NB4 (cell line): ENCODE data around the gene TNNC1.
A peak's percentile ranks its signal among the peaks of the same experiment; 100 is the strongest.

Source experiments
- DNase-seq: peaks from one replicate; pipeline ENCODE4 v3.0.0; 2010; ENCODE audit warnings: low read depth
- H3K4me3 ChIP-seq: one replicate; pipeline ENCODE4 v1.5.1; 2011; ENCODE audit warnings: mild to moderate bottlenecking, low read depth, low read length, moderate library complexity
- CTCF ChIP-seq: IDR thresholded peaks from one replicate; pipeline ENCODE4 v1.5.1; 2012; ENCODE audit warnings: low read depth, low read length
- MYC ChIP-seq: IDR thresholded peaks from 2 replicates; pipeline ENCODE4 v1.6.1; 2011; ENCODE audit warnings: low read depth, low read length
- POLR2A ChIP-seq: IDR thresholded peaks from 2 replicates; pipeline ENCODE4 v1.6.1; 2011; ENCODE audit warnings: mild to moderate bottlenecking; ENCODE audit not compliant: insufficient read length; ENCODE audit errors: extremely low read depth
- TF ChIP-seq, protein P1 (sequence below): IDR thresholded peaks from 2 replicates; pipeline ENCODE4 v1.6.1; 2011; ENCODE audit warnings: low read depth, low read length

The TNNC1 gene

DNA sequence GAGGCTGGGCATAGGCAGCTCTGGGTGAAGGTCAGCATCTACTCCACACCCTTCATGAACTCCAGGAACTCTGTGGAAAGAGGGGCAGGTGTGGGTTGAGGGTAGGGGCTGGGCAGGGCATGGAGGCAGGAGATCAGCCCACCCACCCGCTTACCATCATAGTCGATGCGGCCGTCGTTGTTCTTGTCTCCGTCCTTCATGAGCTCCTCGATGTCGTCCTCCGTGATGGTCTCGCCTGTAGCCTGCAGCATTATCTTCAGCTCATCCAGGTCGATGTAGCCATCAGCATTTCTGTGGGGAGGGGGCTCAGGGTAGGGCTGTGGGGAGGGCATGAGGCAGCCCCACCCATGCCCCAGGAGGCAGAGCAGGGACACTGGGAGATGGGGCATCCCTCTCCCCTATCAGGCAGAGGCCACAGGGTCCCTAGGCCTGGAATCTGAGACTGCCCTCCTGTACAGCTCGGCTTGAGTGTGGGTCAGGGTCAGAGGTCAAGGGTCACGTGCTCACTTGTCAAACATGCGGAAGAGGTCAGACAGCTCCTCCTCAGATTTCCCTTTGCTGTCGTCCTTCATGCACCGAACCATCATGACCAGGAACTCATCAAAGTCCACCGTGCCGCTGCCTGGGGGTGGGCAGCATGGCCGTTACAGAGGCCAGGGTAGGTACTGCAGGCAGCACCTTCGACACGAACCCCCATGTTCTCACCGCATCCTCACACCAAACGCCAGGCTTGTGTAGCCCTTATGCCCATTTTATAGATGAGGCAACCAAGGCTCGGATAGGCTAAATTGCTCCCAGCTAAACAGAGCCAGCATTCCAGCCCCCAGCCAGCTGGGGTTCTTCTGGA lies 2.4 kb downstream of the TNNC1 start:
- TF ChIP-seq, protein P1, sequence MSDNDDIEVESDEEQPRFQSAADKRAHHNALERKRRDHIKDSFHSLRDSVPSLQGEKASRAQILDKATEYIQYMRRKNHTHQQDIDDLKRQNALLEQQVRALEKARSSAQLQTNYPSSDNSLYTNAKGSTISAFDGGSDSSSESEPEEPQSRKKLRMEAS = no peak
- H3K4me3 ChIP-seq = no peak overlapping the region
- DNase-seq = no peak

GRCh38 chr3:52450489-52451236 lies 3.2 kb downstream of the TNNC1 start:
- TF ChIP-seq POLR2A = no peak
- no peak for TF ChIP-seq MYC
- TF ChIP-seq, protein P1 = no peak
- no peak for TF ChIP-seq CTCF
- no peak for DNase-seq
- H3K4me3 ChIP-seq = no peak overlapping the region

GRCh38 chr3:52447512-52448355 lies 6.1 kb downstream of the TNNC1 start:
- H3K4me3 ChIP-seq = no peak overlapping the region
- TF ChIP-seq POLR2A = no peak
- TF ChIP-seq, protein P1 = no peak
- TF ChIP-seq MYC = no peak
- TF ChIP-seq CTCF = no peak
- no peak for DNase-seq

DNA sequence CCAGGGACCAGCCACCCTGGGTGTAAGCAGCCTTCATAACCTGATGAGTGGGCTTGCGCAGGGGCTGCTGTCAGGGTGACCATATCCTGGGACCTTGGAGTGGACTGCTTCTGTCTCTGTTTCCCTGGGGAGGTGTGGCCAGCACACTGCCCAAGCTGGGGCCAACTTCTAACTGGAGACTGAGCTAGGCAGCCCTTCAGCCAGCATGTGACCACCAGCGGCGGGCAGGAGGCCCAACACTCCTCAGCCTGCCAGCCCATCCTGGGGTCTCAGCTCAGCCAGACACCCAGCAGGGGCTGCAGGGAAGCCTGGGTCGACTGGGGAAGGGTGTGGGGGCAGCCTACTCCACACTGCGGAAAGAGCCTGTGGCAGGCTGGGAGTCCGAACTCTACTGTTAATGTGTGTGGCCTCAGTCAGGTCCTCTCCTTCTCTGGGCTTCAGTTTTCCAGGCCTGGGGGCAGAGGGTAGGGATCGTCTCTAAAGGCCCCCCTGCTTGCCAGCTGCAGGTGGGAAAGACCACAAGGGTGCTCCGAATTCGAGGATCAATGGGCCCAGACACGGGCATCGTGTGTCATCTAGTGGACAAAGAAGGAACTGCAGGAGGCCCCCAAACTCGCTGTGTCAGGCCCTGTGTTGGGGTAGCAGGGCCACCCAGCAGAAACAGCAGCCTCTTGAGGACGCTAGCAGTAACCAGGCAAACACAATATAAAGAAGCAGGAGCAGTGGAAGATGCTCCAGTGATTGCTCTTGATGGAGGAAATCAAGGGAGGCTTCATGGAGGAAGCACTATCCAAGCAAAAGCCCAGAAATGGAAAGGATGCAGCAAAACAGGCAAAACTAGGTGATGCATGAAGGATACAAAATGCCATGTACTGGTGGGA lies 7.0 kb downstream of the TNNC1 start:
- DNase-seq = peak; percentile 77
- no peak for TF ChIP-seq MYC
- TF ChIP-seq, protein P1 = peak; percentile 23; the same call in 1 of the 2 replicates
- TF ChIP-seq POLR2A = no peak
- peak; percentile 99 for TF ChIP-seq CTCF
- H3K4me3 ChIP-seq = no peak overlapping the region

DNA sequence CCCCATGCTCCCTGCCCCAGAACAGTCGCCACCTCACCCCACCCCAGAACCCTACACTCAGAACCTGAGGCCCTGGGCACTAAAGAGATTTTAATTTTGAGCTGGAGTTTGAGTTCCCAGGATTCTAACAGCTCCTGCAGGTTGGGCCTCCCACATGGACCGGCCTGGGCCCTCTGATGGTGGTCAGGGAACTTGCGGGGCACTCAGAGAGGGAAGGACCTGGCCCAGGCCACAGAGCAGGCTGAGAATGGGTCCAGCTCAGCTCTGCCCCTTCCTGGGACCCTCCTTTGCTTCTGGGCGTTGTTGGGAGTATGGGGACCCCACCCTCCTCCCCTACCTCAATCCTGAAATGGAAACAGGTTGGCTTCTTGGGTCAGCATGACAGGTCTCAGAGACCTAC lies 7.8 kb downstream of the TNNC1 start:
- no peak for DNase-seq
- no peak overlapping the region for H3K4me3 ChIP-seq
- TF ChIP-seq CTCF = no peak
- TF ChIP-seq POLR2A = no peak
- TF ChIP-seq MYC = no peak
- TF ChIP-seq, protein P1 = no peak
